Measurements from ENCODE around the gene ESYT3. TPM values are rescaled to one million over a fixed set of nuclear protein-coding genes. Genes with fewer than 3 reads are reported as not detected.
A peak's percentile ranks its signal among the peaks of the same experiment; 100 is the strongest.

The ESYT3 gene, protein sequence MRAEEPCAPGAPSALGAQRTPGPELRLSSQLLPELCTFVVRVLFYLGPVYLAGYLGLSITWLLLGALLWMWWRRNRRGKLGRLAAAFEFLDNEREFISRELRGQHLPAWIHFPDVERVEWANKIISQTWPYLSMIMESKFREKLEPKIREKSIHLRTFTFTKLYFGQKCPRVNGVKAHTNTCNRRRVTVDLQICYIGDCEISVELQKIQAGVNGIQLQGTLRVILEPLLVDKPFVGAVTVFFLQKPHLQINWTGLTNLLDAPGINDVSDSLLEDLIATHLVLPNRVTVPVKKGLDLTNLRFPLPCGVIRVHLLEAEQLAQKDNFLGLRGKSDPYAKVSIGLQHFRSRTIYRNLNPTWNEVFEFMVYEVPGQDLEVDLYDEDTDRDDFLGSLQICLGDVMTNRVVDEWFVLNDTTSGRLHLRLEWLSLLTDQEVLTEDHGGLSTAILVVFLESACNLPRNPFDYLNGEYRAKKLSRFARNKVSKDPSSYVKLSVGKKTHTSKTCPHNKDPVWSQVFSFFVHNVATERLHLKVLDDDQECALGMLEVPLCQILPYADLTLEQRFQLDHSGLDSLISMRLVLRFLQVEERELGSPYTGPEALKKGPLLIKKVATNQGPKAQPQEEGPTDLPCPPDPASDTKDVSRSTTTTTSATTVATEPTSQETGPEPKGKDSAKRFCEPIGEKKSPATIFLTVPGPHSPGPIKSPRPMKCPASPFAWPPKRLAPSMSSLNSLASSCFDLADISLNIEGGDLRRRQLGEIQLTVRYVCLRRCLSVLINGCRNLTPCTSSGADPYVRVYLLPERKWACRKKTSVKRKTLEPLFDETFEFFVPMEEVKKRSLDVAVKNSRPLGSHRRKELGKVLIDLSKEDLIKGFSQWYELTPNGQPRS
- not detected in 2 replicates for total RNA-seq

DNA sequence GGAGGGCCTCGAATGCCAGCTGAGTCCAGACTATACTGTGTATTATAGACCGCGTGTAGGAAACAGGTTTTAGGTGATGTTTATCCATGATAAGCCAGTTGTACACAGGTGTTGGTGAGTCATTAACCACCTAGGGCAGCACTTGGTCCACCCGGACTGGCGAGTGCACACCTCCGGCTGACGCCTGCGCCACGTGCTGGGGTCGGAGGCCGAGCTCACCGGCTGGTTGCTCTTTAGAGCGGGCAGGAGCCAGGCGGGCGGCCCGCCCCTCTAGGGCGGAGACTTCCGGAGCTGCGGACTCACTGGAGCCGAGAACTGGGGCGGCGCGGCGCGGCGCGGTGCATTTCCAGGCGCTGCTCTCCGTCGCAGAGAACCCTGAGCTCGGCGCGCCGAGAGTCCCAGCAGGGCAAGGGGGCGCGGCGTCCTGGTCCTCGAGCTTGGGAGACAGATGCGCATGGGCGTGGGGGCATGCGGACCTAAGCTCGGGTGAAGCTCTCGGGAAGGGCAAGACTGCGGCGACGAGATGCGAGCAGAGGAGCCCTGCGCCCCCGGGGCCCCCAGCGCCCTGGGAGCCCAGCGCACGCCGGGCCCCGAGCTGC lies at the start of gene ESYT3:
Gene ESYT3, plus strand, starts transcription at position 341 of the 599 bp plus-strand sequence. Its CDS starts 183 bp downstream, at position 524.
- TF ChIP-seq, protein P1, sequence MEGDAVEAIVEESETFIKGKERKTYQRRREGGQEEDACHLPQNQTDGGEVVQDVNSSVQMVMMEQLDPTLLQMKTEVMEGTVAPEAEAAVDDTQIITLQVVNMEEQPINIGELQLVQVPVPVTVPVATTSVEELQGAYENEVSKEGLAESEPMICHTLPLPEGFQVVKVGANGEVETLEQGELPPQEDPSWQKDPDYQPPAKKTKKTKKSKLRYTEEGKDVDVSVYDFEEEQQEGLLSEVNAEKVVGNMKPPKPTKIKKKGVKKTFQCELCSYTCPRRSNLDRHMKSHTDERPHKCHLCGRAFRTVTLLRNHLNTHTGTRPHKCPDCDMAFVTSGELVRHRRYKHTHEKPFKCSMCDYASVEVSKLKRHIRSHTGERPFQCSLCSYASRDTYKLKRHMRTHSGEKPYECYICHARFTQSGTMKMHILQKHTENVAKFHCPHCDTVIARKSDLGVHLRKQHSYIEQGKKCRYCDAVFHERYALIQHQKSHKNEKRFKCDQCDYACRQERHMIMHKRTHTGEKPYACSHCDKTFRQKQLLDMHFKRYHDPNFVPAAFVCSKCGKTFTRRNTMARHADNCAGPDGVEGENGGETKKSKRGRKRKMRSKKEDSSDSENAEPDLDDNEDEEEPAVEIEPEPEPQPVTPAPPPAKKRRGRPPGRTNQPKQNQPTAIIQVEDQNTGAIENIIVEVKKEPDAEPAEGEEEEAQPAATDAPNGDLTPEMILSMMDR (IDR thresholded peaks at IDR 0.05) = no peak
- ChIA-PET CTCF (no interaction called here), POLR2A (no interaction called here)
- peaks cover 16% of the 10 kb centered on the region for H3K4me1 Mint-ChIP-seq
- H3K27me3 Mint-ChIP-seq = peaks cover 47% of the 10 kb centered on the region
- DNase-seq (no peak), ATAC-seq (ENCODE audit: low read depth) (no peak)
- no peaks in the 10 kb centered on the region for H3K9me3 Mint-ChIP-seq
- peak within 1 kb of the TSS; percentile 44 for H3K4me3 Mint-ChIP-seq
- H3K36me3 Mint-ChIP-seq (ENCODE audit: low read depth) = no peaks in the 10 kb centered on the region
- no peak within 1 kb of the TSS for H3K27ac Mint-ChIP-seq
- intact Hi-C loops (cut with micrococcal nuclease) = no loop called here

GRCh38 chr3:138384976-138385375 lies 49.4 kb upstream of the ESYT3 start:
- POLR2A ChIA-PET = no interaction called here
- TF ChIP-seq, protein P1 (IDR thresholded peaks at IDR 0.05) = no peak
- H3K4me1 Mint-ChIP-seq = no peaks in the 10 kb centered on the region
- no peak overlapping the region for H3K27ac Mint-ChIP-seq
- H3K9me3 Mint-ChIP-seq = no peaks in the 10 kb centered on the region
- H3K4me3 Mint-ChIP-seq = no peak overlapping the region
- CTCF ChIA-PET = no interaction called here
- H3K27me3 Mint-ChIP-seq = peaks cover 53% of the 10 kb centered on the region
- ATAC-seq (ENCODE audit: low read depth) (no peak), DNase-seq (no peak)
- intact Hi-C loops (cut with micrococcal nuclease) = no loop called here
- no peaks in the 10 kb centered on the region for H3K36me3 Mint-ChIP-seq (ENCODE audit: low read depth)

DNA sequence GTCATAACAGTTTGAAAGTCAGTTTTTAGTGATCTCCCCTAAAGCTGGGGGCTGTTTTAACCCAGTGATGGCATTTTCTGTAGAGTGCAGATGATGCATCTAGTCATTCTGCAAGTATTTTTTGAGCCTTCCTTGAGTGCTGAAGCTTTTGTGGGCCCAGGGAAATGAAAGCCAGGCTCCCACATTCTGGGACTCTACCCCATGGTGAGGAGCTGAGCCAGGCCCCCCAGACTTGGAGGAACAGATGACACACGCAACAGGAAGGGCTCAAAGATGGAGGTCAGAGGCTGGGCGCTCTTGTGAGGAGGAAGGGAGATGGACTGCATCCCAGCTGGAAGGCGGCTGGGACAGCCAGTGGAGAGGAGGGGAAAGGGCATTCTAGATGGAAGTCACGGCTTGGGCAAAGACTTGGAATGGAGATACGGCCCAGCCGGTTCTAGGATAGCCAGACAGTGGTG lies 45.2 kb upstream of the ESYT3 start:
- ATAC-seq (ENCODE audit: low read depth) = no peak
- POLR2A ChIA-PET = no interaction called here
- no peaks in the 10 kb centered on the region for H3K36me3 Mint-ChIP-seq (ENCODE audit: low read depth)

GRCh38 chr3:138389841-138390581 lies 44.4 kb upstream of the ESYT3 start:
- peaks cover 31% of the 10 kb centered on the region for H3K27me3 Mint-ChIP-seq
- H3K4me3 Mint-ChIP-seq = no peak overlapping the region
- H3K27ac Mint-ChIP-seq = no peak overlapping the region
- no peaks in the 10 kb centered on the region for H3K36me3 Mint-ChIP-seq (ENCODE audit: low read depth)
- DNase-seq (no peak), ATAC-seq (ENCODE audit: low read depth) (no peak)
- CTCF ChIA-PET = no interaction called here
- no peaks in the 10 kb centered on the region for H3K4me1 Mint-ChIP-seq
- TF ChIP-seq, protein P1 (IDR thresholded peaks at IDR 0.05) = no peak
- no peaks in the 10 kb centered on the region for H3K9me3 Mint-ChIP-seq
- intact Hi-C loops (cut with micrococcal nuclease) = loop anchor here (10.0 kb wide), 1 partner anchor 55 kb away; no protein-coding TSS in a partner anchor
- POLR2A ChIA-PET = no interaction called here

More for the DNA sequence above, 45.2 kb upstream of the ESYT3 start:
- CTCF ChIA-PET = no interaction called here
- Mint-ChIP-seq H3K4me3 (no peak overlapping the region), H3K27me3 (peaks cover 34% of the 10 kb centered on the region), H3K9me3 (no peaks in the 10 kb centered on the region), H3K27ac (no peak overlapping the region), H3K4me1 (no peaks in the 10 kb centered on the region)
- intact Hi-C loops (cut with micrococcal nuclease) = no loop called here
- no peak for DNase-seq
- TF ChIP-seq, protein P1 (IDR thresholded peaks at IDR 0.05) = no peak
